ENCODE results near the gene CFTR. TPM values are rescaled to one million over a fixed set of nuclear protein-coding genes. Genes with fewer than 3 reads are reported as not detected.

Gene CFTR
- total RNA-seq, 4 donors from 2014 or later, result 43.0 to 176 (median 76.6) TPM

GRCh38 chr7:117630501-117630900 lies 150.7 kb downstream of the CFTR start:
- no peak for DNase-seq
- Histone ChIP-seq H3K9me3 (no peaks in the 10 kb centered on the region), H3K27me3 (no peaks in the 10 kb centered on the region), H3K36me3 (no peaks in the 10 kb centered on the region), H3K4me1 (no peaks in the 10 kb centered on the region), H3K4me3 (no peak overlapping the region), H3K27ac (no peak overlapping the region)
- intact Hi-C loops (cut with DNase I; ENCODE audit: low total_unique reads) (no loop called here), in situ Hi-C loops (cut with MboI; ENCODE audit: low pct_ligation_motif_present in 1 of 4, low pct_unique_long_range_greater_than_20kb in 1 of 4, low sequenced_read_pairs in 3 of 4) (no loop called here)
- TF ChIP-seq POLR2AphosphoS5 (IDR thresholded peaks at IDR 0.05) (no peak), POLR2A (IDR thresholded peaks at IDR 0.05) (no peak), CTCF (IDR thresholded peaks at IDR 0.05) (no peak), EP300 (IDR thresholded peaks at IDR 0.05; ENCODE audit: low read depth) (no peak)
- WGBS, 2 donors (ENCODE audit: low coverage in 1 of 2), result 70 to 87% methylated on average over 3 to 4 of the region's 4 CpGs

GRCh38 chr7:117630907-117631564 lies 151.2 kb downstream of the CFTR start:
- Histone ChIP-seq H3K4me1 (no peaks in the 10 kb centered on the region), H3K27ac (no peak overlapping the region), H3K36me3 (no peaks in the 10 kb centered on the region), H3K9me3 (no peaks in the 10 kb centered on the region), H3K4me3 (no peak overlapping the region), H3K27me3 (no peaks in the 10 kb centered on the region)
- intact Hi-C loops (cut with DNase I; ENCODE audit: low total_unique reads), result no loop called here
- 90 to 100% methylated on average over 1 of the region's 1 CpG for WGBS, 2 donors (ENCODE audit: low coverage in 1 of 2)
- in situ Hi-C loops (cut with MboI; ENCODE audit: low pct_ligation_motif_present in 1 of 4, low pct_unique_long_range_greater_than_20kb in 1 of 4, low sequenced_read_pairs in 3 of 4), result no loop called here
- no peak for TF ChIP-seq EP300 (IDR thresholded peaks at IDR 0.05; ENCODE audit: low read depth)
- TF ChIP-seq POLR2AphosphoS5 (IDR thresholded peaks at IDR 0.05), result no peak
- no peak for TF ChIP-seq POLR2A (IDR thresholded peaks at IDR 0.05)
- no peak for DNase-seq

GRCh38 chr7:117631652-117632051 lies 151.8 kb downstream of the CFTR start:
- in situ Hi-C loops (cut with MboI; ENCODE audit: low pct_ligation_motif_present in 1 of 4, low pct_unique_long_range_greater_than_20kb in 1 of 4, low sequenced_read_pairs in 3 of 4), result no loop called here
- WGBS, 2 donors (ENCODE audit: low coverage in 1 of 2), result 85 to 89% methylated on average over 3 of the region's 3 CpGs

GRCh38 chr7:117637937-117638336 lies 158.1 kb downstream of the CFTR start:
- Histone ChIP-seq H3K4me1 (no peaks in the 10 kb centered on the region), H3K9me3 (no peaks in the 10 kb centered on the region), H3K36me3 (no peaks in the 10 kb centered on the region), H3K27ac (no peak overlapping the region), H3K4me3 (no peak overlapping the region), H3K27me3 (no peaks in the 10 kb centered on the region)
- intact Hi-C loops (cut with DNase I; ENCODE audit: low total_unique reads) (no loop called here), in situ Hi-C loops (cut with MboI; ENCODE audit: low pct_ligation_motif_present in 1 of 4, low pct_unique_long_range_greater_than_20kb in 1 of 4, low sequenced_read_pairs in 3 of 4) (no loop called here)
- 85% methylated on average over 2 of the region's 2 CpGs for WGBS, 2 donors (ENCODE audit: low coverage in 1 of 2)
- TF ChIP-seq EP300 (IDR thresholded peaks at IDR 0.05; ENCODE audit: low read depth) (no peak), POLR2AphosphoS5 (IDR thresholded peaks at IDR 0.05) (no peak), POLR2A (IDR thresholded peaks at IDR 0.05) (no peak), CTCF (IDR thresholded peaks at IDR 0.05) (no peak)
- no peak for DNase-seq

More at GRCh38 chr7:117631652-117632051, 151.8 kb downstream of the CFTR start:
- H3K27me3 ChIP-seq, result no peaks in the 10 kb centered on the region
- TF ChIP-seq POLR2AphosphoS5 (IDR thresholded peaks at IDR 0.05) (no peak), EP300 (IDR thresholded peaks at IDR 0.05; ENCODE audit: low read depth) (no peak), CTCF (IDR thresholded peaks at IDR 0.05) (no peak), POLR2A (IDR thresholded peaks at IDR 0.05) (no peak)
- H3K36me3 ChIP-seq, result no peaks in the 10 kb centered on the region
- H3K9me3 ChIP-seq, result no peaks in the 10 kb centered on the region
- no peak for DNase-seq
- intact Hi-C loops (cut with DNase I; ENCODE audit: low total_unique reads), result no loop called here
- H3K27ac ChIP-seq, result no peak overlapping the region
- H3K4me3 ChIP-seq, result no peak overlapping the region
- no peaks in the 10 kb centered on the region for H3K4me1 ChIP-seq

GRCh38 chr7:117639966-117640365 lies 160.1 kb downstream of the CFTR start:
- DNase-seq, result no peak
- no peaks in the 10 kb centered on the region for H3K36me3 ChIP-seq
- in situ Hi-C loops (cut with MboI; ENCODE audit: low pct_ligation_motif_present in 1 of 4, low pct_unique_long_range_greater_than_20kb in 1 of 4, low sequenced_read_pairs in 3 of 4), result no loop called here
- H3K27ac ChIP-seq, result no peak overlapping the region
- H3K4me3 ChIP-seq, result no peak overlapping the region
- H3K4me1 ChIP-seq, result no peaks in the 10 kb centered on the region
- no peaks in the 10 kb centered on the region for H3K9me3 ChIP-seq
- 73 to 75% methylated on average over 2 of the region's 2 CpGs for WGBS, 2 donors (ENCODE audit: low coverage in 1 of 2)
- intact Hi-C loops (cut with DNase I; ENCODE audit: low total_unique reads), result no loop called here
- no peaks in the 10 kb centered on the region for H3K27me3 ChIP-seq
- TF ChIP-seq POLR2A (IDR thresholded peaks at IDR 0.05) (no peak), POLR2AphosphoS5 (IDR thresholded peaks at IDR 0.05) (no peak), EP300 (IDR thresholded peaks at IDR 0.05; ENCODE audit: low read depth) (no peak), CTCF (IDR thresholded peaks at IDR 0.05) (no peak)

Measured in transverse colon (tissue), 4 donors.